Progenitor cell of endocrine pancreas (in vitro differentiated cells): Measurements from ENCODE around the gene FGD3. TPM values are rescaled to one million over a fixed set of nuclear protein-coding genes. Genes with fewer than 3 reads are reported as not detected.

Experiments
- DNase-seq: peaks from one replicate; pipeline ENCODE4 v3.0.0; 2021; ENCODE audit warnings: low spot score; ENCODE audit not compliant: unreplicated experiment
- H3K27ac Mint-ChIP-seq: 2 replicates; pipeline ENCODE4 v1.8.0; 2021; ENCODE audit warnings: mild to moderate bottlenecking, moderate library complexity, mixed read lengths
- H3K27me3 Mint-ChIP-seq: 2 replicates; pipeline ENCODE4 v1.8.0; 2021; ENCODE audit warnings: mixed read lengths
- H3K36me3 Mint-ChIP-seq: 2 replicates; pipeline ENCODE4 v1.8.0; 2022; ENCODE audit warnings: mixed read lengths; ENCODE audit not compliant: insufficient read depth
- H3K4me1 Mint-ChIP-seq: 2 replicates; pipeline ENCODE4 v1.8.0; 2021; ENCODE audit warnings: low read depth, mixed read lengths
- H3K4me3 Mint-ChIP-seq: 2 replicates; pipeline ENCODE4 v1.8.0; 2021; ENCODE audit warnings: low read depth, mild to moderate bottlenecking, moderate library complexity, mixed read lengths
- H3K9me3 Mint-ChIP-seq: 2 replicates; pipeline ENCODE4 v1.8.0; 2021; ENCODE audit warnings: low read depth, mixed read lengths
- total RNA-seq: library from RNA; stranded (reverse); gene quantifications from 2 replicates; pipeline ENCODE4 v1.2.1, GENCODE V29; 2021
- TF ChIP-seq, protein P1 (sequence below): fragments of 200-600 bp; sonication (generic); IDR thresholded peaks from one replicate; pipeline ENCODE4 v1.5.0; 2021; ENCODE audit warnings: antibody characterized with exemption, mild to moderate bottlenecking; ENCODE audit not compliant: unreplicated experiment

Gene FGD3
- total RNA-seq, 1 donor from 2014 or later, result 9.6 TPM

DNA sequence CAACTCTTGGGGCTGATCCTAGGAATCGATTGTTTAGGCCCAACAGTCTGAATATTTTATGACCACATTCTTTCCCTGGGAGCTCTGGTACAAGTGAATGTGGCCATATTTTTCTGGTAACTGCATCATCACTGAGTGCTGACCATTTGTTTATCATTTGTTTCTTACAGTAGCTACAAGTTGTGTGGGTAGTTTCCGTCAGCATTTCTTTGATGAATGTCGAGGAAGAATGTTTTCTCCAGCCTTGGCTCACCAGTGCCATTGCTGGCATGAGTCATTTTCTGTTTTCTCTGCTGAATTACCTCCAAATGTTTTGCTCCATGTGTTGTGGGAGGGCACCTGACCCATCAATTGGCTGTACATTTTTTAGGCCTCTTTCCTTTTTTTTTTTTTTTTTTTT, 134.6 kb downstream of the FGD3 start:
- H3K27ac Mint-ChIP-seq, result no peak overlapping the region
- H3K27me3 Mint-ChIP-seq, result no peaks in the 10 kb centered on the region
- H3K4me3 Mint-ChIP-seq, result no peak overlapping the region
- H3K36me3 Mint-ChIP-seq, result no peaks in the 10 kb centered on the region
- DNase-seq, result no peak
- H3K9me3 Mint-ChIP-seq, result peaks cover 3% of the 10 kb centered on the region
- peaks cover 3% of the 10 kb centered on the region for H3K4me1 Mint-ChIP-seq
- TF ChIP-seq, protein P1, sequence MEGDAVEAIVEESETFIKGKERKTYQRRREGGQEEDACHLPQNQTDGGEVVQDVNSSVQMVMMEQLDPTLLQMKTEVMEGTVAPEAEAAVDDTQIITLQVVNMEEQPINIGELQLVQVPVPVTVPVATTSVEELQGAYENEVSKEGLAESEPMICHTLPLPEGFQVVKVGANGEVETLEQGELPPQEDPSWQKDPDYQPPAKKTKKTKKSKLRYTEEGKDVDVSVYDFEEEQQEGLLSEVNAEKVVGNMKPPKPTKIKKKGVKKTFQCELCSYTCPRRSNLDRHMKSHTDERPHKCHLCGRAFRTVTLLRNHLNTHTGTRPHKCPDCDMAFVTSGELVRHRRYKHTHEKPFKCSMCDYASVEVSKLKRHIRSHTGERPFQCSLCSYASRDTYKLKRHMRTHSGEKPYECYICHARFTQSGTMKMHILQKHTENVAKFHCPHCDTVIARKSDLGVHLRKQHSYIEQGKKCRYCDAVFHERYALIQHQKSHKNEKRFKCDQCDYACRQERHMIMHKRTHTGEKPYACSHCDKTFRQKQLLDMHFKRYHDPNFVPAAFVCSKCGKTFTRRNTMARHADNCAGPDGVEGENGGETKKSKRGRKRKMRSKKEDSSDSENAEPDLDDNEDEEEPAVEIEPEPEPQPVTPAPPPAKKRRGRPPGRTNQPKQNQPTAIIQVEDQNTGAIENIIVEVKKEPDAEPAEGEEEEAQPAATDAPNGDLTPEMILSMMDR, result no peak

GRCh38 chr9:93082841-93083411, 135.6 kb downstream of the FGD3 start:
- no peak overlapping the region for H3K27ac Mint-ChIP-seq
- peaks cover 3% of the 10 kb centered on the region for H3K4me1 Mint-ChIP-seq
- no peak for DNase-seq
- no peak overlapping the region for H3K4me3 Mint-ChIP-seq
- H3K36me3 Mint-ChIP-seq, result no peaks in the 10 kb centered on the region
- peaks cover 3% of the 10 kb centered on the region for H3K9me3 Mint-ChIP-seq
- H3K27me3 Mint-ChIP-seq, result no peaks in the 10 kb centered on the region
- TF ChIP-seq, protein P1, result no peak

GRCh38 chr9:93083592-93084470, 136.5 kb downstream of the FGD3 start:
- Mint-ChIP-seq H3K9me3 (peaks cover 3% of the 10 kb centered on the region), H3K27me3 (no peaks in the 10 kb centered on the region), H3K4me3 (no peak overlapping the region), H3K36me3 (no peaks in the 10 kb centered on the region), H3K4me1 (peaks cover 3% of the 10 kb centered on the region), H3K27ac (no peak overlapping the region)
- DNase-seq, result no peak
- TF ChIP-seq, protein P1, result no peak

DNA sequence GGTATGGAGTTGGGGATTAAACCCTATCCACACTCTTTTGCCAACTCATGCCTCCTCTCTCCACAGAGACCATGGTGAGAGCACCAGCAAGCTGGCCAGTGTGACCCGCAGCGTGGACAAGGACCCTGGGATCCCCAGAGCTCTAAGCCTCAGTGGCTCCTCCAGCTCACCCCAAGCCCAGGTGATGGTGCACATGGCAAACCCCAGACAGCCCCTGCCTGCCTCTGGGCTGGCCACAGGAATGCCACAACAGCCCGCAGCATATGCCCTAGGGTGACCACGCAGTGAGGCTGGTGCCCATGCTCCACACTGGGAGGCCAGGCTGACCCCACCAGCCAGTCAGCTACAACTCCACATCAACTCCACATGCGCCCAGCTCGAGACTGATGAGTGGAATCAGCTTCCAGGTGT, 137.2 kb downstream of the FGD3 start:
- Mint-ChIP-seq H3K27ac (no peak overlapping the region), H3K27me3 (no peaks in the 10 kb centered on the region), H3K9me3 (peaks cover 3% of the 10 kb centered on the region), H3K4me1 (peaks cover 3% of the 10 kb centered on the region), H3K4me3 (no peak overlapping the region), H3K36me3 (no peaks in the 10 kb centered on the region)
- TF ChIP-seq, protein P1, result no peak
- no peak for DNase-seq

DNA sequence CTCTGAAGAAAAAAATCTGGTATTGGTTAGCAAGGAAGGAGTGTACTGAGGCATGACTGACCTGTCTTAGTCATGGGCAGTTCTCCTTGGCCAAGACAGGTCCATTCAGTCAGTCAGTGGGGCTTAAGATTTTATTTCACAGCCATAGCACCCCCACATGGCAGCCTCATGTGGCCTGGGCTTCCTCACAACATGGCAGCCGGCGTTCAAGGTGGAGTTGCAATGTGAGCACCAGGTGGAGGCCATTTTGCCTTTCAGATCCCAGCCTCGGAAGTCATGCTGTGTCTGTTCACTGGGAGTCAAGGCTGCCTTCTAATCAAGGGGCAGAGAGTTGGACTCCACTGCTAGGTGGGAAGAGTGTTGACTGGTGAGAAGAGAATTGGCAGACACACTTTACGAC, 138.4 kb downstream of the FGD3 start:
- no peak for DNase-seq
- Mint-ChIP-seq H3K9me3 (peaks cover 3% of the 10 kb centered on the region), H3K27me3 (no peaks in the 10 kb centered on the region), H3K4me3 (no peak overlapping the region), H3K36me3 (no peaks in the 10 kb centered on the region), H3K27ac (no peak overlapping the region), H3K4me1 (peaks cover 9% of the 10 kb centered on the region)
- TF ChIP-seq, protein P1, result no peak

Other genes with a start within 250 kb of the FGD3 start
- gene BICD2, start 182.7 kb upstream of the FGD3 start, total RNA-seq, result 24.6 and 25.5 TPM in 2 replicates
- gene ZNF484, start 69.5 kb upstream of the FGD3 start, total RNA-seq, result 11.1 and 12.0 TPM in 2 replicates
- 0.43 and 1.2 TPM in 2 replicates for gene SUSD3, start 111.2 kb downstream of the FGD3 start, total RNA-seq
- 19.3 and 20.4 TPM in 2 replicates for gene CARD19, start 148.7 kb downstream of the FGD3 start, total RNA-seq
- gene NINJ1, start 186.7 kb downstream of the FGD3 start, total RNA-seq, result 38.1 and 39.5 TPM in 2 replicates
- 302 and 345 TPM in 2 replicates for gene WNK2, start 236.6 kb downstream of the FGD3 start, total RNA-seq